ENCODE results near the gene RNASE9.

- TF ChIP-seq EZH2 (IDR thresholded peaks at IDR 0.05; ENCODE audit: low read length, missing control alignments) (no peak), CTCF (conservative IDR thresholded peaks at IDR 0.05 in 1 of 2, IDR thresholded peaks at IDR 0.05 in 1 of 2; ENCODE audit: low read depth in 1 of 2, low read length in 2 of 2) (no peak)
Observed at GRCh38 chr14:20569066-20569465, 8.2 kb upstream of the RNASE9 start.

All from fibroblast of lung (primary cell).